ENCODE data around the gene ABLIM2.

Gene ABLIM2

DNA sequence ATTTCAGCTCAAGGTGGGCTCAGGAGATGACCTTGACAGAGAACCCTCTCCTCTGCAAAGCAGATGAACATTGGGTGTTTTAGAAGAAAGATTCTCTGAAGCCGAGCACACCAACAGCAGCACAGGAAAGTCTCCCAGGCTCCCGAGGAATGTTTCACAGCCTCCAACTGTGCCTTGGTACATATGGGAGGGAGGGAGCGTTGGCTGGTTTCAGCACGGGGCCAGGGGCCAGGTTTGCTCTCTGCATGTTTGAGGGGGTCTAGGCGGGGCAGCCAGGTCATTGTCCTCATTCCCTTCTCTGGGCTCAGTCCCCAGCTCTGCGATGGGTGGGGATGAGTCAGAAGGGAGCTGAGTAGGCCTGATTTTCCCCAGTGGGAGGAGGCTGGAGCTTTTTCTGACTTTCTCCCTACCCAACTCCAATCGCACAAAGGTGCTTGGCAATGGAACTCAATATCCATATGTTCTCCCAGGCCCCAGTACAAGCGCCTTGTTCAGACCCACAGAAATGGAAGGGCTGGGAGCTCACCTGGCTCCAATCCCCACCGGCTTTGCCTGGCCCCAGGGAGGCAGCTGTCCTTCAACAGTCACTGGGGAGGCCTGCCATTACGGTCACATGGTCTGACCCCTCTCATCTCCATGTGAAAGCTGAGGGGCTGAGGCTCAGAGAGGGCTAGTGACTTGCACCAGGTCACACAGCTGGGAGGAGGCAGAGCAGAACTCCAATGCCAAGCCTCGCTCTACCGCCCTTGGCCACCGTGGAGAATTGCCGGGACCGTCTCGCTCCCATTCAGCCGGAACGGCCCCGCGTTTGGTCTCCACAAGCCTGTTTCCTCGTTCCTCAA lies 110.6 kb downstream of the ABLIM2 start:
- DNase-seq (ENCODE audit: low read depth): no peak
- TF ChIP-seq CTCF (IDR thresholded peaks at IDR 0.05; ENCODE audit: insufficient read depth, low read depth, low read length, missing control alignments): no peak

GRCh38 chr4:8046925-8047541 lies 111.6 kb downstream of the ABLIM2 start:
- no peak for TF ChIP-seq CTCF (IDR thresholded peaks at IDR 0.05; ENCODE audit: insufficient read depth, low read depth, low read length, missing control alignments)
- H3K4me3 ChIP-seq (ENCODE audit: low read depth, low read length): no peak overlapping the region
- DNase-seq (ENCODE audit: low read depth): no peak

More for the DNA sequence above, 110.6 kb downstream of the ABLIM2 start:
- H3K4me3 ChIP-seq (ENCODE audit: low read depth, low read length): no peak overlapping the region

GRCh38 chr4:8045909-8046308 lies 112.7 kb downstream of the ABLIM2 start:
- no peak overlapping the region for H3K4me3 ChIP-seq (ENCODE audit: low read depth, low read length)
- DNase-seq (ENCODE audit: low read depth): no peak
- TF ChIP-seq CTCF (IDR thresholded peaks at IDR 0.05; ENCODE audit: insufficient read depth, low read depth, low read length, missing control alignments): no peak

GRCh38 chr4:8044699-8045098 lies 113.9 kb downstream of the ABLIM2 start:
- no peak for TF ChIP-seq CTCF (IDR thresholded peaks at IDR 0.05; ENCODE audit: insufficient read depth, low read depth, low read length, missing control alignments)
- no peak overlapping the region for H3K4me3 ChIP-seq (ENCODE audit: low read depth, low read length)
- peak; percentile 34 for DNase-seq (ENCODE audit: low read depth)

DNA sequence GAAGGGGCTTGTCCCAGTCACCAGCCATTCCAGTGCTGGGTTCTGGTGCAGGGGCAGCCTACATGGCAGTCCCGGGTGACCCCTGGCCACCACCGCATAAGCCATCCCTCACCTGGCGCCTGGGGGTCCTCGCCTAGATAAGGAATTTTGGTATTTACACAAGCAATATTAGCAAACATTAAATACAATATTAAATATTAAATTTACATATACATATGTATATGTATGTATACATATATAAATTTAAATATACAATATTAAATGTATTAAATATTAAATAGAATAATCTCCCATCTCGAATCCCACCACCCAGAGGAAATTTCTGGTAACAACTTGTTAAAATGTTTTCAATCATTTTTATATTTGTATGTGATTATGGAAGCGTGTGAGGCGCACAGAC lies 114.4 kb downstream of the ABLIM2 start:
- TF ChIP-seq CTCF (IDR thresholded peaks at IDR 0.05; ENCODE audit: insufficient read depth, low read depth, low read length, missing control alignments): no peak
- H3K4me3 ChIP-seq (ENCODE audit: low read depth, low read length): no peak overlapping the region
- DNase-seq (ENCODE audit: low read depth): no peak

GRCh38 chr4:8043596-8043995 lies 115.0 kb downstream of the ABLIM2 start:
- no peak for TF ChIP-seq CTCF (IDR thresholded peaks at IDR 0.05; ENCODE audit: insufficient read depth, low read depth, low read length, missing control alignments)
- H3K4me3 ChIP-seq (ENCODE audit: low read depth, low read length): no peak overlapping the region
- no peak for DNase-seq (ENCODE audit: low read depth)

Measured in GM12865 (cell line).